HG03139 (cell line): ENCODE measurements around the gene PARP3.
"Not testable (repeated sequence)": the region's sequence is repeated elsewhere in the genome, so short reads cannot be mapped to it uniquely, and the experiment has no call there.

ENCODE experiments used
- ATAC-seq: cut with Tn5 transposase; IDR thresholded peaks from one replicate; pipeline ENCODE4 v1.9.1; 2021; ENCODE audit not compliant: unreplicated experiment

Gene PARP3

GRCh38 chr3:51983578-51984268 is 41.6 kb downstream of the PARP3 start:
- ATAC-seq, result no peak

GRCh38 chr3:51984269-51984647 is 42.1 kb downstream of the PARP3 start:
- ATAC-seq, result no peak

- no peak for ATAC-seq
Observed at GRCh38 chr3:51985063-51985462, 42.9 kb downstream of the PARP3 start.

GRCh38 chr3:51986010-51986947 is 44.1 kb downstream of the PARP3 start:
- ATAC-seq, result no peak

GRCh38 chr3:51987568-51987967 is 45.4 kb downstream of the PARP3 start:
- ATAC-seq, result no peak

GRCh38 chr3:51988286-51989146 is 46.4 kb downstream of the PARP3 start:
- no peak for ATAC-seq

GRCh38 chr3:51990501-51990971 is 48.4 kb downstream of the PARP3 start:
- ATAC-seq, result not testable (repeated sequence)

GRCh38 chr3:51992017-51992682 is 50.0 kb downstream of the PARP3 start:
- ATAC-seq, result no peak

- ATAC-seq, result not testable (repeated sequence)
Observed at GRCh38 chr3:51993657-51994056, 51.5 kb downstream of the PARP3 start.

GRCh38 chr3:51994530-51994929 is 52.4 kb downstream of the PARP3 start:
- no peak for ATAC-seq

- ATAC-seq, result peak; percentile 75
Observed at GRCh38 chr3:51995346-51996163, 53.4 kb downstream of the PARP3 start, which contains the start of gene RPL29. Gene RPL29 (minus strand): TSS chr3:51995895. CDS start chr3:51995461, 434 bp downstream.

GRCh38 chr3:51997172-51997571 is 55.0 kb downstream of the PARP3 start:
- no peak for ATAC-seq

GRCh38 chr3:51997935-51998596 is 55.9 kb downstream of the PARP3 start:
- ATAC-seq, result no peak
